WERI-Rb-1 (cell line): ENCODE results near the gene ETV7.

Experiments used
- DNase-seq: peaks from one replicate; pipeline ENCODE4 v3.0.0-alpha.2; 2020
- H3K27ac ChIP-seq: fragments of 250-450 bp; sonication (Bioruptor Pico); 2 replicates; pipeline ENCODE4 v1.5.1; 2020; ENCODE audit warnings: mild to moderate bottlenecking, moderate library complexity
- H3K27me3 ChIP-seq: fragments of 250-450 bp; sonication (Bioruptor Pico); 2 replicates; pipeline ENCODE4 v1.5.1; 2021; ENCODE audit warnings: mild to moderate bottlenecking, low read depth, moderate library complexity; ENCODE audit not compliant: insufficient read depth, severe bottlenecking
- H3K36me3 ChIP-seq: fragments of 250-450 bp; sonication (Bioruptor Pico); 2 replicates; pipeline ENCODE4 v1.5.1; 2020; ENCODE audit warnings: mild to moderate bottlenecking, moderate library complexity
- H3K4me3 ChIP-seq: 2 replicates; pipeline ENCODE4 v1.5.1; 2011; ENCODE audit warnings: low read depth, mild to moderate bottlenecking, control low read depth, low read length
- H3K9me3 ChIP-seq: fragments of 250-450 bp; sonication (Bioruptor Pico); 2 replicates; pipeline ENCODE4 v1.5.1; 2021; ENCODE audit warnings: mild to moderate bottlenecking, moderate library complexity; ENCODE audit not compliant: severe bottlenecking
- CTCF ChIP-seq: IDR thresholded peaks from 2 replicates; pipeline ENCODE4 v1.5.1; 2011; ENCODE audit warnings: low read depth, mild to moderate bottlenecking, control low read depth, inconsistent platforms, low read length

The ETV7 gene

GRCh38 chr6:36372088-36372487, 15.4 kb downstream of the ETV7 start:
- TF ChIP-seq CTCF, result no peak
- no peak overlapping the region for H3K4me3 ChIP-seq
- H3K36me3 ChIP-seq, result no peaks in the 10 kb centered on the region
- H3K9me3 ChIP-seq, result no peaks in the 10 kb centered on the region
- no peak for DNase-seq
- H3K27ac ChIP-seq, result no peak overlapping the region
- no peaks in the 10 kb centered on the region for H3K27me3 ChIP-seq

- Histone ChIP-seq H3K36me3 (no peaks in the 10 kb centered on the region), H3K9me3 (no peaks in the 10 kb centered on the region), H3K27ac (no peak overlapping the region), H3K27me3 (no peaks in the 10 kb centered on the region), H3K4me3 (no peak overlapping the region)
- no peak for TF ChIP-seq CTCF
- DNase-seq, result no peak
Observed at GRCh38 chr6:36371211-36371610, 16.3 kb downstream of the ETV7 start.

GRCh38 chr6:36370638-36371037, 16.8 kb downstream of the ETV7 start:
- H3K4me3 ChIP-seq, result no peak overlapping the region
- no peak for DNase-seq
- TF ChIP-seq CTCF, result no peak
- no peaks in the 10 kb centered on the region for H3K27me3 ChIP-seq
- no peak overlapping the region for H3K27ac ChIP-seq
- no peaks in the 10 kb centered on the region for H3K9me3 ChIP-seq
- H3K36me3 ChIP-seq, result no peaks in the 10 kb centered on the region

DNA sequence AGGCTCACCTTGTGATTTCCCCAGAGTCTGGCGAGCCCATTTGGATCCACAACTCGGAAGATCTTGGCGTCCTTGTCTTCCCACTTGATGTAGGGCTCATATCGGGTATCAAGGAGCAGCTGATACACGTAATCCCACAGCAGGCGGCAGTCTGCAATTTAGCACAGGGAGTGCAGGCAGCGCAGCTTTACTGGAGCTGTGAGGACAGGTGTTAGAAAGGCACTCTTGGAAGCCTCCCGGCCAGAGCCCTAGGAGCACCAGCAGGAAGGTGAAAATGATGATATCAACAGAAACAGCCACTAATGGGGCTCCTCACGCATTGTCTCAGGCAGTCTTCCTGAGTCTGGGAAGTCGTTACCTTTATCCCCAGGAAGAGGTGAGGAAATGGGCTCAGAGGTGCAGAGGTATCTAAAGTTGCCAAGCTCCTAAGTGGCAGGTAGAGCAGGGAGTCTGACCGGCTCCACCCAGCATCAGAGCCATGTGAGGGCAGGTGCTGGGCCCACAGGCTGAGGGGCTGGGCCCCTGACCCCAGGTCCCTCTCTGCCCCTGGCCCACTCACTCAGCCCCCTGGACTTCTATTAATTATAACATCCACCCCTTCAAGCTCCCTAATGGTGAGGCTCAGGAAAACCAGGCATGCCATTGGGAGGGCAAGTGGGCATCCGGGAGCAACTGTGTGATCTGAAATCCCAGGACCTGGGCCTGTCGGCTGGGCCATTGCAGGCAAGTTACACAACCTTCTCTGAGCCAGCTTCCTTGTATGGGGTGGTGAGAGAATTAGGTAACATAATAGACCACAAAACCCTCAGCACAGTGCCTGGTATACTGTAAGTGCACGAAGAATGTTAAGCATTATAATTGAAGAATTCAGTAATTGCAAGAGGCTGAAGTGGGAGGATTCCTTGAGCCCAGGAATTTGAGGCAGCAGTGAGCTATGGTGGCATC, 18.3 kb downstream of the ETV7 start:
- no peaks in the 10 kb centered on the region for H3K27me3 ChIP-seq
- no peaks in the 10 kb centered on the region for H3K9me3 ChIP-seq
- peak; percentile 92 for DNase-seq
- H3K27ac ChIP-seq, result no peak overlapping the region
- no peak overlapping the region for H3K4me3 ChIP-seq
- no peaks in the 10 kb centered on the region for H3K36me3 ChIP-seq
- peak; percentile 58; the same call in 1 of the 2 replicates for TF ChIP-seq CTCF

GRCh38 chr6:36368421-36368820, 19.0 kb downstream of the ETV7 start:
- no peak overlapping the region for H3K27ac ChIP-seq
- no peaks in the 10 kb centered on the region for H3K36me3 ChIP-seq
- no peak overlapping the region for H3K4me3 ChIP-seq
- no peaks in the 10 kb centered on the region for H3K9me3 ChIP-seq
- no peaks in the 10 kb centered on the region for H3K27me3 ChIP-seq
- no peak for TF ChIP-seq CTCF
- no peak for DNase-seq
